CD4-positive, alpha-beta T cell treated with Interleukin-6 for 4 hours (primary cell): ENCODE data around the gene HS3ST6.
A peak's percentile ranks its signal among the peaks of the same experiment; 100 is the strongest.
"Not testable (repeated sequence)": the region's sequence is repeated elsewhere in the genome, so short reads cannot be mapped to it uniquely, and the experiment has no call there.

Source experiments
- DNase-seq: peaks from one replicate; pipeline ENCODE4 v3.0.0-alpha.2; 2020; ENCODE audit warnings: mixed read lengths

HS3ST6 gene

DNA sequence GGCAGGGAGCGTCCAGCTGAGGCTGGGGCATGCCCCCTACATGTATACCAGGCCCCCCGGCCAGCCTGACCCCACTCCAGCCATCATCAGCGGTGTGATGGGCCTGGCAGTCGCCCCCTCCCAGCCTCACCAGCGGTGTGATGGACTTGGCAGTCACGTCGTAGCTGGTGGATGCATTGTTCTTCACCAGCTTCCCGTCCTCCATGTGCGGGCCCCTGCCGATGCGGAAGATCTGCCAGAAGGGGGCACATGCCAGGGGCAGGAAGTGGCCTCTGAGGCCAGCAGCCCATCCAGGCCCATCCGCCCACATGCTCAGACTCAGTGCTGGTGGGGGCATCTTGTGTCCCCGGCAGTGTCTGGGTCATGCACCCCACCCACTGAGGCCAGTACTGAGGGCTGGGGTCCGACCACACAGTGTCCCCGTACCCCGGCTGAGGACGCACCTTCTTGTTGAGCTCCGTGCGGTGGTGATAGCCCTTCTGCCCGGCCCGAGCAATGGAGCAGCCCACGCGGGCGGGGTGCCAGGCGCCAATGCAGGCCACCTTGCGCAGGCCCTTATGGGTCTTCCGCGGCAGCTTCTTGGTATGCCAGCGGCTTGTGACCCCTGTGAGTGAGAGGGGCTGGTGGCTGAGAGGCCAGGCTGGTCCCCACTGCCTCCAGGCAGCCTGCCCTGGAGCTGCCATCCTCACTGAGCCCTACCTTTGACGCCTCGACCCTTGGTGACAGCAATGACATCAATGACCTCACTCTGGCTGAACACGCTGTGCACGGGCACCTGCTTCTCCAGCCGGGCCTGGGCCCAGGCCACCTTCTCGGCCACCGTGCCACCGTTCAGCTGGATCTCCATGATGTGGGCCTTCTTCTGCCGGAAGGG, 28.5 kb upstream of the HS3ST6 start:
- no peak for DNase-seq

DNA sequence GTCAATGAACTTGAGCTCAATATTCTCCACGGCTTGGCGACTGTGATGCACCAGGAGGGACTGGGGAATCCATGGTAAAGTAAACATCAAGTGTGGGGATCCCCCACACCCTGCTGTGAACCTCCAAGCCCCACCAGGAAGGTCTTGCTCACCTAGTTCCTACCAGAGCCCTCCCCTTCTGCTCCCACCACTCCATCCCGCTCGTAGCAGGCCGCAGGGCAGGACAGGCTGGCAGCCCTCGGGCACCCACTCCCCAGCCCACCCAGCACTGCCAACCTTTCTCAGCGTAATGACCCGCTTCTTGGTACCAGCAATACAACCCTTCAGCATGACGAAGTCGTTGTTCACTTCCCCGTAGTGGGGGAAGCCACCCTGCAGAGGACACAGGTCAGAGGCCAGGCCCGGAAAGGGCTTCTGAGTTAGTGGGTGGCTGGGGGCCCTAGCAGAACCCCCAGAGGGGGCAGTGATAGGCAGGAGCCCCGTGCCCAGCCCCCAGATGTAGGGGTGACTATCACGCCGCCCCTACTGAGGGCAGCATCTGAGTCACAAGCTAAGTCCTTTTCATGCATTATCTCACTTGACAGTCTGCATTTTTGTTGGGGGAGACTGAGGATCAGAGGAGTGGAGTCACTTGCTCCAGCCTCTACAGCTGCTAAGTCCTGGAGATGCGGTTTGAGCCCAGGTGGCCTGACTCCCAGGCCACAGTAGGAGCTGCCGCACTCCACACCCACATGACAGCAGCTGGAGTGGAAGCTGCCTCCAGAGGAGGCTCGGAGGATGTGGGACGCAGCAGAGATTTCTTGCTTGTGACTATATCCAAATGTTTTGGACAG, 27.6 kb upstream of the HS3ST6 start:
- DNase-seq: no peak

- no peak for DNase-seq
Observed at GRCh38 chr16:1944612-1945199, 26.5 kb upstream of the HS3ST6 start.

DNA sequence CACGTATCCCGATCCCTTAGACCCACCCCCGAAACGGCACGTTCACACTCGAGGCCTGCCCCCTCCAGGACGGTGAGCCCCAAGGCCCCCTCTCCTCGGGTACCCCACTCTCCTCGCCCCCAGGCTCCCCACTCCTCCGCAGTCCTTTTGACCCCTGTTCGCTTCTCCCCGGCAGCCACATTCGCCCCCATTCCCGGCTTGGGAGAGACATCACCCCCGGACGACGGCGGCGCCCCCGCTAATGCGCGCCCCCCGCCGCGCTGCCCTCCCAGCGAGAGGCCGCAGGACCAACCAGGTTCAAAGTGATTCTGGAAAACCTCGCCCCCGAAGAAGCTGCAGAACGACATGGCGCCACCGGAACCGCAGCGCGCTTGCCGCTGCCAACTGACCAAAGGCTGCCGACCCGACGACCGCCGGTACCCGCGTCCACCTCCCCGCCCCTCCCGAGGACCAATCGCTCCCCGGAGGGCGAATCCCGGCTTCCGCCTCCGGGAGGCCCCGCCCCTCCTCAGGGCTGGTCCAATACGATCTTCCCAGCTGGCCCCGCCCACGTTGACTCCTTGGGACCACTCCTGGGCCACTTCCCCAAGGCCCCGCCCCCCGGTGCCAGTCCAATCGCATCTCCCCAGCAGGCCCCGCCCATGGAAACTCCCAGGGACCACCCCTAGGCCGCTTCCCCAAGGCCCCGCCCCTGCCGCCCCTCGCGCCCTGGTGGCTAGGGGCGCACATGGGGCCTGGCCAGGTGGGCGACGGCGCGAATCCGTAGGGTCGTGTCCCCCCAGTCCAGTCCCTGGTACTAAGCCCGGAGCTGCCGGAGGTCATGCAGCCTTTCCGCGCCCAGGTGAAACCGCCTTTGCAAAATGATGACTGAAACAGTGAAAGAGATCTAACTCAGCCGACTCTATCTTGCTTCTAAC, 24.9 kb upstream of the HS3ST6 start, which contains the start of gene MSRB1:
MSRB1 (minus strand) TSS at position 390 of the 917 bp plus-strand sequence; CDS start at position 347, 43 bp downstream.
- DNase-seq: peak; percentile 100

- DNase-seq: no peak
Observed at GRCh38 chr16:1942047-1942809, 24.0 kb upstream of the HS3ST6 start.

DNA sequence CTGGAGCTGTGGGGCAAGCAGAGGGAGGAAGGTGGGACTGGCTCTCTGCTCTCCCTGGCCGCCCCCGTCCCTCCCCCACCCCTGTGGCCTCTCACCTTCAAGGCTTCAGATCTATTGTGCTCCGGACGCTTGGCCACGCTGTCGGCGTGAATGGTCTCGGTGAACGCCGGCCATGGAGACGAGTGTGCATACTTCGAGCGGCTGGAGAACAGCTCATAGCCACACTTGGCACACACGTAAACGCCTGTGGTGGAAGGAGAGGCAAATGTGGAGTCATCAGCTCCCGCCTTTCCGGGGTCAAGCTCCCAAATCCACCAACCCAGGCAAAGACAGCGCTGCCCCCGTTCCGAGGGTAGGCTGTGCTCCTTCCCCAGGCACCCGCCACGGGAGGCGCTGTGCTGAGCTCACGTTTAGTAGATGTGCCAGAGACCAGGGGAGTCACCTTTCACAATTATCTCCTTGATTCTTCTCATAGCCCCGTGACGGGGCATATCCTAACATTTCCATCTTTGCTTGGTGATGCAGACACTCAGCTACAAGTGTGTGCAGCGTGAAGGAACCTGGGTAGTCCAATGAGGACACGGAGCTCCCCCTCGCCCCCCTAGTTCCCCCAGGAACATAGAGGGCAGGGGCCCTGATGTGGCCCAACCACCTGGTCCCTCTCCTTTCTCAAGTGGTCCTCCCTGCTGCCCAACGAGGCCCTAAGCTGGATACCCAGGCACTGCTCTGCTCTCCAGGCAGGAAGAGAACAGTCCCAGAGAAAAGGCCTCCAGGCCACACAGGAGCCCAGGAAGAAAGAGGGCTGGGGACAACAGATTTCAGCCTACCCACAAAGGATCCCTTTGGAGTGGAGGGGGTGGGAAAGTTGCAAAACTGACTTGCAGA, 23.2 kb upstream of the HS3ST6 start:
- no peak for DNase-seq

DNA sequence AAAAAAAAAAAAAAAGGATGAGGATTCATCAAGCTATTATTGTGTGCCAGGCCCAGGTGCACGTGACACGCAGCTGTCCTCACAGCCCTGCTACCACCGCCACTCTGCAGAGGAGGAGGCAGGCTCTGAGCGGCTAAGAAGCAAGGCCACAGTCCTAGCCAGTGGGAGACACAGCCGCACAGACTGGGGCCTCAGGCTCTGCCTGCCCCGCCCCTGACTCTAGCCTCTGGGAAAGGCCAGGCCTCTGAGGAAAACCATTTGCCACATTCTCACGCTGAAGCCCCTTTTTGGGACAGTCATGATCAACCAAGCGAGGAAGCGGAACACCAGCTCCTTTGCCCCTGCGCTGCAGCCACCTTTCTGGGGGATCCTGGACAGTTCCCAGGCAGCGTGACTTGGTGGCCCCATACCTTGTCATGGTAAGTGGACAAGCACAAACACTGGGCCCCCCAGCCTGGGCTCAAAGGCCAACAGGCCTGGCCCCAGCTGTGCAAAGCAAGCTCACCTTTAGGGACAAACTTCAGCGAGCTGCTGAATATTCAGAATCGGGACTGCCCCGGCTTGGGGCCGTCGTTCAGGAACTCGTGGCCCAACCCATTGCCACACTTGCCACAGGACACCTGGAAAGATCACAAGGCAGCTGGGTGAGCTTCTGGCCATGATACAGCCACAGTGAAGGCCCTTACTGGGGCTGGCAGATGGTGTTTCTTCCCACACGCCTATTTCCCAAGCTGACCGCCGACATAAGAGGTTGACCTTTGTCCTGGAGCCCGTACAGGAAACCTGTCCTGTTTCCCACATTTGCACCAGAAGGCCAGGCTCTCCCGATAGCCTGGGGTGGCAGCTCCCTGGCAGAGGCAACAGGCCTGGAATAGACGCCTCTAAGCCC, 22.3 kb upstream of the HS3ST6 start:
- DNase-seq: no peak

- not testable (repeated sequence) for DNase-seq
Observed at GRCh38 chr16:1939833-1940232, 21.6 kb upstream of the HS3ST6 start.

DNA sequence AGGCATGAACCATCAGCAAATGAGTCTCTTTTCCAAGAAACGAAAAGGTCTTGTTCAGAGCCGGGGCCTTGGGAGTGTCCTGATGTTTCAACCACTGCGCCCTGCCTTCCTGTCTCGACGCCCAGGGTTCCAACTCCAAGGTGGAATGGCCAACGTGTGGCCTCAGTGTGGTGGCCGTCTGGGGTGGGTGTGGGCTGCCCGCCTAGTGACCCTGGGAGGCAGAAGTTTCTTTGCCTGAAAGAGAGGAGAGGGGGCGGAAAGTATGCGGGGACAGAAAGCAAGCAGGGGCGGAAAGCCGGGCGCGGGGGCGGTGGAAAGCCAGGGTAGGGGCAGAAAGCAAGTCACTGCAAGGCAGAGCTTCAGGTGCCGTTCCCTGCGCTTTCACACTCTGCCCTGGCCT, 20.7 kb upstream of the HS3ST6 start:
- DNase-seq: no peak

GRCh38 chr16:1938316-1938715, 20.1 kb upstream of the HS3ST6 start:
- no peak for DNase-seq

DNA sequence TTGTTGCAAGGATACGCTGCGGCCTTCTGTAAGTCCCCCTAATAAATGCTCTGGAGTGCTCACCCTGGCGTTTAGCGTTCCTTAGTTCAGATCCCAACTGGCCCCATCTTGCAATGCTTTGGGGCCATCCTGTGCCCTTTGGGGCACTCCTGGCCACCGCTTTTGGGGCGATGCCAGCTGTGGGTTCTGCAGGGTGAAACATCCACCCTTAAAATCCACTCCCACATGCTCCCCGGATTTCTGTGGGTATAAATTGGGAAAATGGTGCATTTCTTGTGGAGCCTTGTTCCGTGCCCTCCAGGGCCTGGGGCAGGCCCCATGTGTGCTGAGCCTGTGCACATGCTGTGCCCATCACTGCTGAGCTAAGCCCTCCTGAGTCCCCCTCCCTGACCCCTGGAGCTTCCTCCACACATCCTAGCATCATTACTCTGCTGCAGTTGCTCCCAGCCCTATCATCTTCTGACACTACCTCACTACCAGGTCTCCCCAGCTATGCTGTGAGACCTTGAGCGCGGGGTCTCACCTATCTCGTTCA, 18.8 kb upstream of the HS3ST6 start:
- DNase-seq: no peak

DNA sequence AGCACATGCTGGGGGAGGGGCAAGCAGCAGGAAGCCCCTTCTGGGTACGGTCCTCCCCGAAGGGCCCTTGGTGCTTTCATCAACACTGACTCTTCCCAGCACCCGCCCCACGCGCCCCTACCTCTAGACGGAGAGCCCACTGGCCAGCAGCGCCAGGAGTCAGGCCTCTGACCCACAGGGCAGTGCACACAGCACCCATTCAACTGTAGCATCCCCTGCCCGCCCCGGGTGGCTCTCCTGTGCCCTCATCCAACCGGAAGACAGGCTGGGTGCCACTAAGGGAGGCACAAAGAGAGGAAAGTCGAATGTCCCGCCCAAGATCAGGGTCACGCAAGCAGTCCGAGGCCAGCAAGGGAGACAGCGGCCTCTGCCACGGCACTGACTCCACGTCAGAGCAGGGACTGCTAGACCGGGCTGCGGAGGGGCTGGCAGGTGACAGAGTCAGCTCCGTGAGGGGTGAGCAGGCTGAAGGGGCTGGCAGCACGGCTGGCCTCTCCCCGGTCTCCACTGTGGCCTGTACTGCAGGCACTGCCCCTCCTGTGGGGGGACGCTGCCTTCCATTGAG, 15.0 kb upstream of the HS3ST6 start:
- DNase-seq: no peak

GRCh38 chr16:1932050-1933028, 14.1 kb upstream of the HS3ST6 start:
- no peak for DNase-seq

- no peak for DNase-seq
Observed at GRCh38 chr16:1930338-1930720, 12.1 kb upstream of the HS3ST6 start.

- DNase-seq: peak; percentile 93
Observed at GRCh38 chr16:1929578-1930337, 11.5 kb upstream of the HS3ST6 start.

- peak; percentile 35 for DNase-seq
Observed at GRCh38 chr16:1929105-1929504, 10.9 kb upstream of the HS3ST6 start.

DNA sequence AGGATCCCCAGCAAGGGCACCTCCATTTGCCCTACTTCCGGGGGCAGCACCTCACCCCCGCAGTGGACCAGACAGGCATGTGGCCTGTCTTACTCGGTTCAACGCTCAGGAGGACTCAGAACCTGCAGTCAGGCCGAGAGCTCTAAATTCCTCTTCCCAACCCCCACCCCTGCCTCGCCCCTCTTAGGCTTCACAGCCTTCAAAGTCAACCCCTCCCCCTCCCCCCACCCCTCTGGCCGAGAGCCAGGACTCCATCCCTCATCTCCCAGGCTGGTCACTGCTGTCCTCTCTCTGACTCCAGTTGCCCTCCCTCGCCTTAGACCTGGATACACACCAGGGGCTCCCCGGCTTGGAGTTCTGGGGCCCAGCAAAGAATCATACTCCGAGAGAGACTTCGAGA, 8.1 kb upstream of the HS3ST6 start:
- DNase-seq: no peak
